Esophagus muscularis mucosa (tissue), 4 donors: Measurements from ENCODE around the gene PLP2. TPM values are rescaled to one million over a fixed set of nuclear protein-coding genes. Genes with fewer than 3 reads are reported as not detected.
A peak's percentile ranks its signal among the peaks of the same experiment; 100 is the strongest.
"Not testable (repeated sequence)": the region's sequence is repeated elsewhere in the genome, so short reads cannot be mapped to it uniquely, and the experiment has no call there.

ENCODE experiments used
- DNase-seq: peaks from one replicate; pipeline ENCODE4 v3.0.0-alpha.2; 2017; ENCODE audit errors: extremely low spot score
- H3K27ac ChIP-seq, 4 donors: fragments of 200-600 bp; sonication (generic); replicated peaks in 1 of 4; 1 replicate in 3 of 4; 2 replicates in 1 of 4; pipeline ENCODE4 v1.5.1; 2016 to 2019; ENCODE audit warnings: mild to moderate bottlenecking in 1 of 4
- H3K27me3 ChIP-seq, 4 donors: fragments of 200-600 bp; sonication (generic); one replicate each; pipeline versions ENCODE4 v1.5.1 to v1.6.0; 2016 to 2019
- H3K36me3 ChIP-seq, 4 donors: fragments of 200-600 bp; sonication (generic); one replicate each; pipeline ENCODE4 v1.5.1; 2016 to 2019
- H3K4me1 ChIP-seq, 4 donors: fragments of 200-600 bp; sonication (generic); one replicate each; pipeline ENCODE4 v1.5.1; 2016 to 2019
- H3K4me3 ChIP-seq, 4 donors: fragments of 200-600 bp; sonication (generic); 1 replicate in 2 of 4; 2 replicates in 2 of 4; pipeline ENCODE4 v1.5.1; 2016 to 2019; ENCODE audit warnings: mild to moderate bottlenecking in 4 of 4, moderate library complexity in 1 of 4
- H3K9me3 ChIP-seq, 4 donors: fragments of 200-600 bp; sonication (generic); 1 replicate in 3 of 4; 2 replicates in 1 of 4; pipeline ENCODE4 v1.5.1; 2016 to 2019
- EP300 ChIP-seq: sonication (generic); formaldehyde crosslinking; IDR thresholded peaks from one replicate; pipeline ENCODE4 v1.6.1; 2017; ENCODE audit warnings: antibody characterized with exemption
- POLR2A ChIP-seq: fragments of 450-650 bp; IDR thresholded peaks from one replicate; pipeline ENCODE4 v1.6.1; 2017; ENCODE audit warnings: antibody characterized with exemption, moderate library complexity, mild to moderate bottlenecking, low read depth
- POLR2AphosphoS5 ChIP-seq, 2 donors: sonication (generic); formaldehyde crosslinking; IDR thresholded peaks; one replicate each; pipeline ENCODE4 v1.6.1; 2017; ENCODE audit warnings: antibody characterized with exemption in 2 of 2
- WGBS: methylation state at CpG from one replicate; pipeline ENCODE4 v1.1.5; 2018; 5-methylcytosine and 5-hydroxymethylcytosine counted together
- intact Hi-C: fragments of 100-400 bp; cut with DNase I; formaldehyde crosslinking; loops from one replicate; pipeline ENCODE4 v1.15.1; 2023
- total RNA-seq, 4 donors: library from RNA; depleted of rRNA; stranded (reverse); fragments of >200 nt; gene quantifications; one replicate each; pipeline versions ENCODE4 v1.1.0 to v1.2.1, GENCODE V29; 2016
- TF ChIP-seq, protein P1 (sequence below), 3 experiments: fragments of 200-600 bp in 2 of 3; fragments of 450-650 bp in 1 of 3; sonication (generic) in 2 of 3; IDR thresholded peaks; one replicate each; pipeline ENCODE4 v1.5.1; 2017 to 2019; ENCODE audit warnings: antibody characterized with exemption in 3 of 3, mild to moderate bottlenecking in 2 of 3, moderate library complexity in 1 of 3

Gene PLP2
- total RNA-seq, 4 donors from 2014 or later, result 55.3 to 101 (median 76.3) TPM

DNA sequence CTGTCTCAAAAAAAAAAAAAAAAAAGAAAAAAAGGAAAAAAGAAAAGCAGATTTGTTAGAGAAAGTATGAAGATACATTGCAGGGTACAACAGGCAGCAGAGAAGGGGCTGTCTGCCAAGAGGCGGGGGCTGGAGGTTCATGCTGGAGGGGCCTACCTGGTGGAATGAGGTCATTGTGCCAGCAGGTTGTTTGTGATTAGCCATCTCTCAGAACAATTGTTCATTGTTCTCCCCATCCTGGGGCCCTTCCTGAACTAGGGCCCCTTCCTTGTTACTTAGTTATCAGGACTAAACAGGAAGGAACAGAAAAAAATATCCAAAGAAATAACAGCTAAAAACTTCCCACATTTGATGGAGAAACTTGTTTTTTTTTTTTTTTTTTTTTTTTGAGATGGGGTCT, 34.2 kb upstream of the PLP2 start:
- Histone ChIP-seq H3K4me3 (no peak overlapping the region), H3K36me3 (no peaks in the 10 kb centered on the region), H3K4me1 (peaks cover 0 to 3% (median 0%) of the 10 kb centered on the region in 4 donors), H3K9me3 (peaks cover 0 to 19% (median 0%) of the 10 kb centered on the region in 4 donors), H3K27ac (no peak overlapping the region), H3K27me3 (no peaks in the 10 kb centered on the region)
- 90% methylated on average over 1 of the region's 1 CpG for whole genome bisulfite sequencing
- TF ChIP-seq EP300, result no peak
- TF ChIP-seq POLR2AphosphoS5 (IDR thresholded peaks at IDR 0.05), result no peak
- TF ChIP-seq POLR2A, result no peak
- TF ChIP-seq, protein P1, sequence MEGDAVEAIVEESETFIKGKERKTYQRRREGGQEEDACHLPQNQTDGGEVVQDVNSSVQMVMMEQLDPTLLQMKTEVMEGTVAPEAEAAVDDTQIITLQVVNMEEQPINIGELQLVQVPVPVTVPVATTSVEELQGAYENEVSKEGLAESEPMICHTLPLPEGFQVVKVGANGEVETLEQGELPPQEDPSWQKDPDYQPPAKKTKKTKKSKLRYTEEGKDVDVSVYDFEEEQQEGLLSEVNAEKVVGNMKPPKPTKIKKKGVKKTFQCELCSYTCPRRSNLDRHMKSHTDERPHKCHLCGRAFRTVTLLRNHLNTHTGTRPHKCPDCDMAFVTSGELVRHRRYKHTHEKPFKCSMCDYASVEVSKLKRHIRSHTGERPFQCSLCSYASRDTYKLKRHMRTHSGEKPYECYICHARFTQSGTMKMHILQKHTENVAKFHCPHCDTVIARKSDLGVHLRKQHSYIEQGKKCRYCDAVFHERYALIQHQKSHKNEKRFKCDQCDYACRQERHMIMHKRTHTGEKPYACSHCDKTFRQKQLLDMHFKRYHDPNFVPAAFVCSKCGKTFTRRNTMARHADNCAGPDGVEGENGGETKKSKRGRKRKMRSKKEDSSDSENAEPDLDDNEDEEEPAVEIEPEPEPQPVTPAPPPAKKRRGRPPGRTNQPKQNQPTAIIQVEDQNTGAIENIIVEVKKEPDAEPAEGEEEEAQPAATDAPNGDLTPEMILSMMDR (IDR thresholded peaks at IDR 0.05), result no peak
- DNase-seq, result no peak
- intact Hi-C loops, result no loop called here

DNA sequence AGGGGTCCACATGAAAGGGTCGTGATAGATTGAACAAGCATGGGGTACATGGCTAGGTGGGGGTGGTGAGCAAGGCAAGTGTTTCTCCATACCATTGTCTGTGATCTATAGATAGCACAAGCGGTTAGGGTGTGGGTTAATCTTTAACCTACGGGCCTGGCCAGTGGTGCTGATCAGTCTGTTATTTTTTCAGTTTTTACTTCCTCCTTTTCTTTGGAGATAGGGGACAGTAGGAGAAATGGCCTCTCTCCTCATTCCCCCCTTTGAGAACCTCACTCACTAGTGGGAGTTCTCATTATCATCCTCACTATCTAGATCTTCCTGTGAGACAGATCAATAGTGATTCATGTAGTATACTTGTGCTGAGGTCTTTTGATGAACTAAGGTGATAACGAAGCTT, 32.0 kb upstream of the PLP2 start:
- DNase-seq, result no peak
- whole genome bisulfite sequencing, result 86% methylated on average over 4 of the region's 4 CpGs
- intact Hi-C loops, result no loop called here

GRCh38 chrX:49142264-49142663, 29.4 kb upstream of the PLP2 start:
- H3K9me3 ChIP-seq, result peaks cover 0 to 19% (median 0%) of the 10 kb centered on the region in 4 donors
- intact Hi-C loops, H3K4me1 ChIP-seq, H3K4me3 ChIP-seq, H3K36me3 ChIP-seq, DNase-seq, H3K27ac ChIP-seq, H3K27me3 ChIP-seq: not testable (repeated sequence)
- TF ChIP-seq, protein P1 (IDR thresholded peaks at IDR 0.05), result peak; percentile 36 to 59 (median 39)
- WGBS, result 57% methylated on average over 9 of the region's 9 CpGs

More for the DNA sequence above, 32.0 kb upstream of the PLP2 start:
- TF ChIP-seq, protein P1 (IDR thresholded peaks at IDR 0.05), result no peak
- TF ChIP-seq EP300 (no peak), POLR2A (no peak), POLR2AphosphoS5 (IDR thresholded peaks at IDR 0.05) (no peak)
- Histone ChIP-seq H3K4me3 (no peak overlapping the region), H3K4me1 (peaks cover 0 to 3% (median 0%) of the 10 kb centered on the region in 4 donors), H3K27ac (no peak overlapping the region), H3K9me3 (peaks cover 0 to 19% (median 0%) of the 10 kb centered on the region in 4 donors), H3K27me3 (no peaks in the 10 kb centered on the region), H3K36me3 (no peaks in the 10 kb centered on the region)

DNA sequence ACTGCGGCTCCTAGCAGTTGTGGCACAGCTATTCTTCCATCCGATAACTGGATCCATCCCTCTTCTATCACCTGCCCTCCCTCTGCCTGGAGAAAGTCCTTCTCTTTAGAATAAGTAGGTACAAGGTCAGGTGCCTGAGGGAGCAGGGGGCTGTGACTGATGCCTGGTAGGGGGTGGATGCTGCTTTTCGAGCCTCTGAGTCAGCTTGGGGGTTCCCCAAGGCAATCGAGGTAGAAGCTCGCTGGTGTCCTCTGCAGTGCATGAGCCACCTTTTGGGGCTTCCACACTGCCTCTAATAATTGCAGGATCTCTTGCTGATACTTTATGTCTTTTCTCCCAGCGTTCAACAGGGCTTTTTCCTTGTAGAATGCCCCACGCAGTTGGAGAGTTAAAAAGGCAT, 28.5 kb upstream of the PLP2 start:
- intact Hi-C loops, H3K36me3 ChIP-seq, H3K27ac ChIP-seq, H3K4me1 ChIP-seq, H3K4me3 ChIP-seq, DNase-seq, H3K27me3 ChIP-seq: not testable (repeated sequence)
- whole genome bisulfite sequencing, result 77% methylated on average over 7 of the region's 7 CpGs
- peaks cover 0 to 19% (median 0%) of the 10 kb centered on the region in 4 donors for H3K9me3 ChIP-seq

DNA sequence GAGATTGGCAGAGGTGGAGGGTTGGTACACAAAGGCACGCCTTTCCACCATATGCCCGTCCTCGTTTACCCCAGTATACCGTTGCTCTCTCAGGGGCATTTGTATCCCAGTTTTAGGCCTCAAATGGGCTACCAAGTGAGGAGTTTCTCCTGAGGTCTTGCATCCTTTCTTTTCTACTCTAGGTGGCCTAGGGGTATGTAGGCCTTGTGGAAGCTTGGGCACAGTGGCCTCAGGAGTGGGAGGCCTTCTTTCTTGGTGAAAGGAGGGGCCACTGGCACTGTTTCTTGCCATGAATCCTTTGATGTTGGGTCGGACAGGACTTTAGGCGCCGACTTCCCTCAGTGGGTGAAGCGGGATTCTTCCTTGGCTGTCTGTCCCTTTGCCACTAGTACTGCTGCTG, 24.4 kb upstream of the PLP2 start:
- 94% methylated on average over 7 of the region's 8 CpGs for whole genome bisulfite sequencing
- intact Hi-C loops, result no loop called here
- no peaks in the 10 kb centered on the region for H3K36me3 ChIP-seq

More for the DNA sequence above, 24.4 kb upstream of the PLP2 start:
- Histone ChIP-seq H3K9me3 (no peaks in the 10 kb centered on the region), H3K27ac (no peak overlapping the region), H3K27me3 (no peaks in the 10 kb centered on the region), H3K4me1 (no peaks in the 10 kb centered on the region), H3K4me3 (no peak overlapping the region)
- no peak for DNase-seq
- TF ChIP-seq, protein P1 (IDR thresholded peaks at IDR 0.05), result no peak
- no peak for TF ChIP-seq EP300
- TF ChIP-seq POLR2AphosphoS5 (IDR thresholded peaks at IDR 0.05), result no peak
- no peak for TF ChIP-seq POLR2A
